Activated T-cell treated with anti-CD3 and anti-CD28 coated beads for 24 hours (primary cell): ENCODE measurements around the gene EEF2KMT.

Experiments
- DNase-seq: peaks from one replicate; pipeline ENCODE4 v3.0.0-alpha.2; 2020; ENCODE audit warnings: low read depth

Gene EEF2KMT

DNA sequence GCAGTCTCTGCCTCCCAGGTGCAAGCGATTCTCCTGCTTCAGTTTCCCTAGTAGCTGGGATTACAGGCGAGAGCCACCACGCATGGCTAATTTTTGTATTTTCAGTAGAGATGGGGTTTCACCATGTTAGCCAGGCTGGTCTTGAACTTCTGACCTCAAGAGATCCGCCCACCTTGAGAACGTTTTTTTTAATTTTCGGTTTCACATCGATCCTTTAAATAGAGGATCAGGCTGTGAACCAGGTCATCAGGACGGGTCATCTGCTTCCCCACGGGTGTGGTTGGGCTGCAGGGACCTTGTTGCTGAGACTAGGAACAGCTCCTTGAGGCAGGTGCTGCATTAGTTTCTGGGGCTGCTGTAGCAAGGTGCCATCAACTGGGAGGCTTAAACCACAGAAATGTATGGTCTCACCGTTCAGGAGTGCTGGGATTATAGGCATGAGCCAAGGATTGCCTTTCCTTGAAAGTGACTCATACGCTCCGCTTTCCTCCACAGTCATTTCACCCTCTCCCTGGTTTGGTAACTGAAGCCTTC is 55.9 kb downstream of the EEF2KMT start:
- DNase-seq = no peak

- DNase-seq = no peak
Observed at GRCh38 chr16:5040451-5040850, 57.1 kb downstream of the EEF2KMT start.

GRCh38 chr16:5036228-5037156 is 61.1 kb downstream of the EEF2KMT start:
- DNase-seq = no peak

- no peak for DNase-seq
Observed at GRCh38 chr16:5035909-5036227, 61.7 kb downstream of the EEF2KMT start.
